PC-3 (cell line): ENCODE measurements around the gene DOCK4. TPM values are rescaled to one million over a fixed set of nuclear protein-coding genes. Genes with fewer than 3 reads are reported as not detected.

Experiments
- ATAC-seq: fragments of 200-7000 bp; cut with Tn5 transposase; 2 replicates; pipeline ENCODE4 v1.9.1; 2020; ENCODE audit warnings: mild to moderate bottlenecking, moderate library complexity
- BruUV-seq: library from RNA; stranded (reverse); fragments of 400-500 nt; replicated peaks from 2 replicates; lab custom pipeline; 2021; lab: Mats Ljungman, UMichigan
- CTCF ChIA-PET: fragments of 300-600 bp; sonication (Branson Sonifier 250); formaldehyde crosslinking; loops from one replicate; lab custom pipeline; 2022; ENCODE audit warnings: antibody characterized with exemption; lab: Charles Lee
- POLR2A ChIA-PET: fragments of 300-600 bp; sonication (Branson Sonifier 250); formaldehyde crosslinking; loops from one replicate; lab custom pipeline; 2022; ENCODE audit warnings: antibody characterized with exemption; ENCODE audit not compliant: unreplicated experiment; lab: Charles Lee
- DNase-seq: peaks from one replicate; pipeline ENCODE4 v3.0.0-alpha.2; 2015
- H2AFZ ChIP-seq: fragments of 300-600 bp; sonication (generic); 2 replicates; pipeline ENCODE4 v1.6.0; 2016; ENCODE audit warnings: antibody characterized with exemption, low read length
- H3F3A ChIP-seq: fragments of 300-600 bp; sonication (generic); one replicate; pipeline ENCODE4 v1.6.0; 2017; ENCODE audit warnings: antibody characterized with exemption, low read length, control low read depth, mild to moderate bottlenecking; ENCODE audit not compliant: unreplicated experiment
- H3K27ac ChIP-seq: fragments of 300-600 bp; sonication (generic); 2 replicates; pipeline ENCODE4 v1.5.1; 2016; ENCODE audit warnings: mild to moderate bottlenecking, low read length
- H3K27me3 ChIP-seq: fragments of 300-600 bp; sonication (generic); 2 replicates; pipeline ENCODE4 v1.6.1; 2016; ENCODE audit warnings: low read length, mixed read lengths
- H3K36me3 ChIP-seq: fragments of 300-600 bp; sonication (generic); 2 replicates; pipeline ENCODE4 v1.6.1; 2016; ENCODE audit warnings: low read depth, mixed run types, low read length, mixed read lengths
- H3K4me1 ChIP-seq: fragments of 300-600 bp; sonication (generic); 2 replicates; pipeline ENCODE4 v1.5.1; 2016; ENCODE audit warnings: low read length; ENCODE audit not compliant: insufficient read depth
- H3K4me2 ChIP-seq: fragments of 300-600 bp; sonication (generic); 2 replicates; pipeline ENCODE4 v1.6.0; 2016; ENCODE audit warnings: low read length
- H3K4me3 ChIP-seq: fragments of 300-600 bp; sonication (generic); 2 replicates; pipeline ENCODE4 v1.5.1; 2016; ENCODE audit warnings: mild to moderate bottlenecking, low read length, mixed read lengths
- H3K79me2 ChIP-seq: fragments of 300-600 bp; sonication (generic); 2 replicates; pipeline ENCODE4 v1.6.1; 2017; ENCODE audit warnings: low read length, mixed read lengths
- H3K9ac ChIP-seq: fragments of 300-600 bp; sonication (generic); 2 replicates; pipeline ENCODE4 v1.6.0; 2016; ENCODE audit warnings: mild to moderate bottlenecking, low read length
- H3K9me2 ChIP-seq: fragments of 300-600 bp; sonication (generic); replicated peaks from 2 replicates; pipeline ENCODE4 v1.6.1; 2016; ENCODE audit warnings: mixed run types, low read length, mixed read lengths
- H3K9me3 ChIP-seq: fragments of 300-600 bp; sonication (generic); 2 replicates; pipeline ENCODE4 v1.6.1; 2016; ENCODE audit warnings: low read length, mixed read lengths
- H4K20me1 ChIP-seq: fragments of 300-600 bp; sonication (generic); 2 replicates; pipeline ENCODE4 v1.6.1; 2016; ENCODE audit warnings: low read length, mixed read lengths
- EZH2 ChIP-seq: fragments of 300-600 bp; sonication (generic); IDR thresholded peaks from one replicate; pipeline ENCODE4 v1.6.1; 2017; ENCODE audit warnings: antibody characterized with exemption, mild to moderate bottlenecking, low read length; ENCODE audit not compliant: unreplicated experiment
- EZH2phosphoT487 ChIP-seq: fragments of 300-600 bp; sonication (generic); IDR thresholded peaks from 2 replicates; pipeline ENCODE4 v1.6.1; 2018; ENCODE audit warnings: mild to moderate bottlenecking, antibody characterized with exemption, low read length, borderline replicate concordance
- intact Hi-C: fragments of 100-400 bp; cut with micrococcal nuclease; formaldehyde crosslinking; loops from 2 replicates; pipeline ENCODE4 v1.9.0; 2023
- total RNA-seq: library from RNA; depleted of rRNA; stranded (reverse); fragments of >200 nt; gene quantifications from 2 replicates; pipeline ENCODE4 v1.2.3, GENCODE V29; 2014
- TF ChIP-seq, protein P1 (sequence below): fragments of 300-600 bp; sonication (generic); conservative IDR thresholded peaks from 2 replicates; pipeline ENCODE4 v1.5.1; 2017; ENCODE audit warnings: antibody characterized with exemption, low read depth, mild to moderate bottlenecking, low read length

The DOCK4 gene
- total RNA-seq, 1 experiment from 2014 or later, result 25.4 TPM

DNA sequence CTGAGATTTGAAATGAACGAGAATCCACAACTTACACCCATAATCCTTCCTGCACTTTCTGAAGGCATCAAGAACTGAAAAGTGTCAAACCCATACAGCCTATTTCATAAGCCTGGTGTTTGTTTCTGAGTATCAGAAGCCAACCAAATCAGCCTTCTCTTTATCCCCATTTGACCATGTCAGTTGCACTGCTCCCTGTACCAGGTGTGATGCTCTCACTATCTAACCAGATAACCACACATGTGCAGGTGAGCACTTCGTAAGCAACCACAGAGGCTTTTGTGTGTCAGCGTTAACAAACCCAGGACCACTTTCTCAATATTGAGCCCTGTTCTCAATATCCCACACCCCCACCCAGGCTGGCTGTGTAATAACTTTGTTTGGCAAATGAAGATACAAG lies 114.4 kb downstream of the DOCK4 start:
- no peak overlapping the region for H3K4me2 ChIP-seq
- ChIA-PET POLR2A (no interaction called here), CTCF (no interaction called here)
- no peaks in the 10 kb centered on the region for H3F3A ChIP-seq
- DNase-seq (no peak), ATAC-seq (no peak)
- H3K9ac ChIP-seq, result no peak overlapping the region
- H3K27ac ChIP-seq, result no peak overlapping the region
- peaks cover 14% of the 10 kb centered on the region for H3K4me1 ChIP-seq
- no peaks in the 10 kb centered on the region for H3K9me3 ChIP-seq
- H2AFZ ChIP-seq, result no peak overlapping the region
- peaks cover 20% of the 10 kb centered on the region for H3K79me2 ChIP-seq
- H3K4me3 ChIP-seq, result no peak overlapping the region
- no peaks in the 10 kb centered on the region for H4K20me1 ChIP-seq
- H3K36me3 ChIP-seq, result no peaks in the 10 kb centered on the region
- H3K27me3 ChIP-seq, result no peaks in the 10 kb centered on the region
- BruUV-seq, result no TSS peak
- no peaks in the 10 kb centered on the region for H3K9me2 ChIP-seq
- intact Hi-C loops, result no loop called here
- no peak for TF ChIP-seq EZH2
- no peak for TF ChIP-seq EZH2phosphoT487
- TF ChIP-seq, protein P1, sequence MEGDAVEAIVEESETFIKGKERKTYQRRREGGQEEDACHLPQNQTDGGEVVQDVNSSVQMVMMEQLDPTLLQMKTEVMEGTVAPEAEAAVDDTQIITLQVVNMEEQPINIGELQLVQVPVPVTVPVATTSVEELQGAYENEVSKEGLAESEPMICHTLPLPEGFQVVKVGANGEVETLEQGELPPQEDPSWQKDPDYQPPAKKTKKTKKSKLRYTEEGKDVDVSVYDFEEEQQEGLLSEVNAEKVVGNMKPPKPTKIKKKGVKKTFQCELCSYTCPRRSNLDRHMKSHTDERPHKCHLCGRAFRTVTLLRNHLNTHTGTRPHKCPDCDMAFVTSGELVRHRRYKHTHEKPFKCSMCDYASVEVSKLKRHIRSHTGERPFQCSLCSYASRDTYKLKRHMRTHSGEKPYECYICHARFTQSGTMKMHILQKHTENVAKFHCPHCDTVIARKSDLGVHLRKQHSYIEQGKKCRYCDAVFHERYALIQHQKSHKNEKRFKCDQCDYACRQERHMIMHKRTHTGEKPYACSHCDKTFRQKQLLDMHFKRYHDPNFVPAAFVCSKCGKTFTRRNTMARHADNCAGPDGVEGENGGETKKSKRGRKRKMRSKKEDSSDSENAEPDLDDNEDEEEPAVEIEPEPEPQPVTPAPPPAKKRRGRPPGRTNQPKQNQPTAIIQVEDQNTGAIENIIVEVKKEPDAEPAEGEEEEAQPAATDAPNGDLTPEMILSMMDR, result no peak

DNA sequence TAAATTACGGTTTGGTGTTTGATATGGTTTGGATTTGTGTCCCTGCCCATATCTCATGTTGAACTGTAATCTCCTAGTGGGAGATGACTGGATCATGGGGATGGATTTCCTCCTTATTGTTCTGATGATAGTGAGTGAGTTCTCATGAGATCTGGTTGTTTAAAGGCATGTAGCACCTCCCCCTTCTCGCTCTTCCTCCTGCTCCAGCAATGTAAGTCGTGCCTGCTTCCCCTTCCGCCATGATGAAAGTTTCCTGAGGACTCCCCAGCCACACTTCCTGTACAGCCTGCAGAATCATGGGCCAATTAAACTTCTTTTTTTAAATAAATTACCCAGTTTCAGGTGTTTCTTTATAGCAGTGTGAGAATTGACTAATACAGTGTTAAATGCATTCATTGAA lies 116.6 kb downstream of the DOCK4 start:
- intact Hi-C loops, result loop anchor here (5.0 kb wide), 1 partner anchor 323 kb away; no protein-coding TSS in a partner anchor
- no peaks in the 10 kb centered on the region for H3K36me3 ChIP-seq
- TF ChIP-seq, protein P1, result no peak
- BruUV-seq, result no TSS peak
- ChIA-PET POLR2A (no interaction called here), CTCF (no interaction called here)
- peaks cover 27% of the 10 kb centered on the region for H3K4me1 ChIP-seq
- H3K9me2 ChIP-seq, result no peaks in the 10 kb centered on the region
- H3K79me2 ChIP-seq, result peaks cover 19% of the 10 kb centered on the region
- no peak overlapping the region for H3K4me2 ChIP-seq
- ATAC-seq (no peak), DNase-seq (no peak)
- H3K9ac ChIP-seq, result no peak overlapping the region
- no peaks in the 10 kb centered on the region for H3F3A ChIP-seq
- H3K4me3 ChIP-seq, result no peak overlapping the region
- no peaks in the 10 kb centered on the region for H3K27me3 ChIP-seq
- no peaks in the 10 kb centered on the region for H3K9me3 ChIP-seq
- H4K20me1 ChIP-seq, result no peaks in the 10 kb centered on the region
- H2AFZ ChIP-seq, result no peak overlapping the region
- H3K27ac ChIP-seq, result no peak overlapping the region

DNA sequence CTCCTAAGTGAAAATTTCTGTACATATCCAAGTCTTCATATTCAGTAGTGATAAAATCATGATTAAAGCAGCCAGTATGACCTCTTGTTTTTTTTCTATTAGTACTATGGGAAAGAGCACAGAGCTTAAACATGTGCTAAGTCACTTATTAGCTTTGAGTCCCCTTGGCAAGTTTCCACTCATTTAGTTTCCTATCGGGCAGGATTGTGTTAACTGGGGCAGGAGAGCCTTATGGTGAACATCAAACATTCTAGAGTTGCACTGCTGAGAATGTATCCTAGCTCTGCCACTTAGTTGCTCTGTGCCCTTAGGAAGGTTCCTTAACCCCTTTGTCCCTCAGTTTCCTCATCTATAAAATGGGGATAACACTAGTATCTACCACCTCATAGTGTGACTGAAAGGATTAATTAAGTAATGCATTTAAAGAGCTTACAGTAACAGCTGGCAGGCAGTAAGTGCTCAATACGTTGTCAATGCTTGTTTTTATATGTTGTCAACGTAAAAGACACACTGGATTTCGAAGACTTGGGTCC lies 117.6 kb downstream of the DOCK4 start:
- no peak for TF ChIP-seq EZH2
- TF ChIP-seq, protein P1, result no peak
- TF ChIP-seq EZH2phosphoT487, result no peak
- Histone ChIP-seq H3K4me1 (peaks cover 28% of the 10 kb centered on the region), H3K27me3 (no peaks in the 10 kb centered on the region), H2AFZ (no peak overlapping the region), H3K9ac (no peak overlapping the region), H3K4me3 (no peak overlapping the region), H3K4me2 (no peak overlapping the region), H3K9me3 (no peaks in the 10 kb centered on the region), H4K20me1 (no peaks in the 10 kb centered on the region), H3K27ac (no peak overlapping the region), H3K9me2 (no peaks in the 10 kb centered on the region), H3K79me2 (peaks cover 20% of the 10 kb centered on the region), H3K36me3 (no peaks in the 10 kb centered on the region), H3F3A (no peaks in the 10 kb centered on the region)
- intact Hi-C loops, result loop anchor here (5.0 kb wide), 1 partner anchor 324 kb away; no protein-coding TSS in a partner anchor
- ChIA-PET CTCF (no interaction called here), POLR2A (no interaction called here)
- BruUV-seq, result no TSS peak
- DNase-seq, result no peak
- no peak for ATAC-seq
